G401 (cell line): Measurements from ENCODE around the gene APOH. TPM values are rescaled to one million over a fixed set of nuclear protein-coding genes. Genes with fewer than 3 reads are reported as not detected.
A peak's percentile ranks its signal among the peaks of the same experiment; 100 is the strongest.
"Not testable (repeated sequence)": the region's sequence is repeated elsewhere in the genome, so short reads cannot be mapped to it uniquely, and the experiment has no call there.

Experiments
- DNase-seq: peaks from one replicate; pipeline ENCODE4 v3.0.0-alpha.2; 2015; ENCODE audit warnings: low spot score
- in situ Hi-C: cut with HindIII; loops from 2 replicates; pipeline ENCODE4 v1.10.0; 2016; ENCODE audit warnings: low sequenced_read_pairs, mixed read lengths
- total RNA-seq: library from RNA; depleted of rRNA; stranded (reverse); fragments of >200 nt; shearing (Covaris generic); gene quantifications from 2 replicates; pipeline ENCODE4 v1.2.3, GENCODE V29; 2014; rRNA removed

Gene APOH
- total RNA-seq: not detected in 2 replicates

- in situ Hi-C loops: no loop called here
- DNase-seq: no peak
Observed at GRCh38 chr17:66228887-66229782, at the start of gene APOH. Gene APOH (minus strand): TSS chr17:66229415. CDS start chr17:66229379, 36 bp downstream.

- no peak for DNase-seq
- in situ Hi-C loops: no loop called here
Observed at GRCh38 chr17:66277191-66277590, 48.0 kb upstream of the APOH start.

GRCh38 chr17:66276328-66276937 lies 47.2 kb upstream of the APOH start:
- in situ Hi-C loops: no loop called here
- no peak for DNase-seq

- in situ Hi-C loops: no loop called here
- DNase-seq: no peak
Observed at GRCh38 chr17:66275651-66276050, 46.4 kb upstream of the APOH start.

GRCh38 chr17:66273586-66273848 lies 44.3 kb upstream of the APOH start:
- DNase-seq: no peak
- in situ Hi-C loops: no loop called here

GRCh38 chr17:66272811-66273585 lies 43.8 kb upstream of the APOH start:
- in situ Hi-C loops: no loop called here
- no peak for DNase-seq

GRCh38 chr17:66271512-66271911 lies 42.3 kb upstream of the APOH start:
- in situ Hi-C loops: no loop called here
- no peak for DNase-seq

GRCh38 chr17:66270106-66270505 lies 40.9 kb upstream of the APOH start:
- in situ Hi-C loops: no loop called here
- DNase-seq: no peak

- in situ Hi-C loops: no loop called here
Observed at GRCh38 chr17:66268247-66268927, 39.2 kb upstream of the APOH start.

GRCh38 chr17:66264696-66265095 lies 35.5 kb upstream of the APOH start:
- DNase-seq: no peak
- in situ Hi-C loops: no loop called here

More at GRCh38 chr17:66268247-66268927, 39.2 kb upstream of the APOH start:
- DNase-seq: no peak

GRCh38 chr17:66262767-66263166 lies 33.6 kb upstream of the APOH start:
- no peak for DNase-seq
- in situ Hi-C loops: no loop called here

GRCh38 chr17:66260688-66261087 lies 31.5 kb upstream of the APOH start:
- no peak for DNase-seq
- in situ Hi-C loops: no loop called here

GRCh38 chr17:66260275-66260674 lies 31.1 kb upstream of the APOH start:
- no peak for DNase-seq
- in situ Hi-C loops: no loop called here

- in situ Hi-C loops: no loop called here
- no peak for DNase-seq
Observed at GRCh38 chr17:66255527-66255971, 26.3 kb upstream of the APOH start.

GRCh38 chr17:66255112-66255511 lies 25.9 kb upstream of the APOH start:
- DNase-seq: peak; percentile 63
- in situ Hi-C loops: no loop called here

- in situ Hi-C loops, DNase-seq: not testable (repeated sequence)
Observed at GRCh38 chr17:66253458-66253857, 24.2 kb upstream of the APOH start.

GRCh38 chr17:66250686-66251085 lies 21.5 kb upstream of the APOH start:
- in situ Hi-C loops: no loop called here
- no peak for DNase-seq

- in situ Hi-C loops: no loop called here
Observed at GRCh38 chr17:66248285-66248684, 19.1 kb upstream of the APOH start.

GRCh38 chr17:66241839-66242238 lies 12.6 kb upstream of the APOH start:
- no peak for DNase-seq
- in situ Hi-C loops: no loop called here

More at GRCh38 chr17:66248285-66248684, 19.1 kb upstream of the APOH start:
- no peak for DNase-seq
